ENCODE results near the gene OR51A7.
"Not testable (repeated sequence)": the region's sequence is repeated elsewhere in the genome, so short reads cannot be mapped to it uniquely, and the experiment has no call there.

The OR51A7 gene, protein sequence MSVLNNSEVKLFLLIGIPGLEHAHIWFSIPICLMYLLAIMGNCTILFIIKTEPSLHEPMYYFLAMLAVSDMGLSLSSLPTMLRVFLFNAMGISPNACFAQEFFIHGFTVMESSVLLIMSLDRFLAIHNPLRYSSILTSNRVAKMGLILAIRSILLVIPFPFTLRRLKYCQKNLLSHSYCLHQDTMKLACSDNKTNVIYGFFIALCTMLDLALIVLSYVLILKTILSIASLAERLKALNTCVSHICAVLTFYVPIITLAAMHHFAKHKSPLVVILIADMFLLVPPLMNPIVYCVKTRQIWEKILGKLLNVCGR

DNA sequence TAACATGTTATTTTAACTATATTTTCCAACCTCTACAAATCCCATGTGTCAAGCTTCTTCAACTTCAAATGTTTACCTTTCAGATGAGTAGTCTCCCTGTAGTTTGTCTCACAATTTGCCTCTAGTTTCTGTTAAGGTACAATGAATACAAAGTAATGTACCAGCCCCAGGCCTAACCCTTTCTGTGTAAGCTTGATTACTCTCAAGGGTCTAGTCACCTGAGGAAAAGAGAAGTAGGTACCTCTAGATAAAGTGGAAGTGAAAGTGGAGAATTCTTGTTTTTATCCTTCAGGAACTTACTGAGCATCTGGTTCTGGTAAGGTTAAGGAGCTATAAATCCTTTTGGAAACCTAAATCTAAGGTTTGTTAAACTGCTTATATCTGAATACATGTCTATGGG lies at the start of gene OR51A7:
Gene OR51A7 (plus strand): TSS at position 300 of the 400 bp plus-strand sequence. CDS start 3,587 bp downstream, outside the sequence.
- Mint-ChIP-seq H3K36me3 (ENCODE audit: low read depth) (no peaks in the 10 kb centered on the region), H3K27ac (no peak within 1 kb of the TSS), H3K9me3 (no peaks in the 10 kb centered on the region), H3K4me3 (no peak within 1 kb of the TSS), H3K4me1 (ENCODE audit: low read depth) (no peaks in the 10 kb centered on the region), H3K27me3 (ENCODE audit: low read depth) (no peaks in the 10 kb centered on the region)
- no peak for DNase-seq (ENCODE audit: low spot score)

DNA sequence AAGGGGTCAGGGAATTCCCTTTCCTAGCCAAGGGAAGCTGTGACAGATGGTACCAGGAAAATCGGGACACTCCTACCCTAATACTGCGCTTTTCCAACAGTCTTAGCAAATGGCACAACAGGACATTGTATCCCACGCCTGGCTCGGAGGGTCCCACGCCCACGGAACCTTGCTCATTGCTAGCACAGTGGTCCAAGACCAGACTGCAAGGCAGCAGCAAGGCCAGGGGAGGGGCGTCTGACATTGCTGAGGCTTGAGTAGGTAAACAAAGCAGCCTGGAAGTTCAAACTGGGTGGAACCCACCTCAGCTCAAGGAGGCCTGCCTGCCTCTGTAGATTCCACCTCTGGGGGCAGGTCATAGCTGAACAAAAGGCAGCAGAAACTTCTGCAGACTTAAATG lies 49.3 kb upstream of the OR51A7 start:
- not testable (repeated sequence) for H3K27ac Mint-ChIP-seq; H3K36me3 Mint-ChIP-seq (ENCODE audit: low read depth); H3K9me3 Mint-ChIP-seq; H3K4me1 Mint-ChIP-seq (ENCODE audit: low read depth); H3K27me3 Mint-ChIP-seq (ENCODE audit: low read depth); DNase-seq (ENCODE audit: low spot score); H3K4me3 Mint-ChIP-seq

DNA sequence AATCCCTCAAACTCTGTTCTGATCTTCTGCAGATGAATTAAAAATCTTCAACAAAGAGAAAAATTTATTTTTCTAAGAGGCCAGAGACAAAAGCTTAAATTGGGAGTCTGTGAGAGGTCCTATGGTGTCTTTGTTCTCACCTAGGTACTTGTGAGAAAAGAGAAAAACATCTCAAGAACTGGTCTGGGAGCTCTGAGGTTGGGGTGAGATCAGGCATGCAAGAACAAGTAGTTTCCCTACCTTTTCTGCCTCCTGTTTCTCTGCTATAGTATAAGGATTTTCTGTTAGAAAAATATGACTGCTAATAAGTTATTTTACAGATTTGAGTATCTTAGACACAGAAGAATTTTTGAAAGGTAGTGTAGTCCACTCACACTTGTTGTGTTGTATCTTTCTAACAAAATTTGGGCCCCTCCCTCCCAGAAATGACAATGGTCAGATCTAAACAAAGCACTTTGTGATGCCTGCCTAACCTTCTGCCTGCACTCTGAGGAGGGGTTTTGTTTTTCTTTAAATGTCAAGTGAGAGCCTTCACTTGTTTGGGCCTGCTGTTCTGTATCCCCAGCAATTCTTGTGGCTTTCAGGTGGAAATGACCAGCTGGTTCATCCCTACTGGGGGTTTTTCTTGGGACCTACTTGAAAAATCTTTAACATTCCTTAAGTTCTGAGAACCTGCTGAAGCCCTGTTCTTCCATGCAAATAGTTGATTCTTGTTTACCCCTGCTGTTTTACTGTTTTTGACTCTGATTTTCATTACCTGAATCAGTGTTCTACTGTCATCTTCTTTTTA lies 40.9 kb upstream of the OR51A7 start:
- no peaks in the 10 kb centered on the region for H3K9me3 Mint-ChIP-seq
- H3K4me3 Mint-ChIP-seq, result no peak overlapping the region
- no peaks in the 10 kb centered on the region for H3K27me3 Mint-ChIP-seq (ENCODE audit: low read depth)

DNA sequence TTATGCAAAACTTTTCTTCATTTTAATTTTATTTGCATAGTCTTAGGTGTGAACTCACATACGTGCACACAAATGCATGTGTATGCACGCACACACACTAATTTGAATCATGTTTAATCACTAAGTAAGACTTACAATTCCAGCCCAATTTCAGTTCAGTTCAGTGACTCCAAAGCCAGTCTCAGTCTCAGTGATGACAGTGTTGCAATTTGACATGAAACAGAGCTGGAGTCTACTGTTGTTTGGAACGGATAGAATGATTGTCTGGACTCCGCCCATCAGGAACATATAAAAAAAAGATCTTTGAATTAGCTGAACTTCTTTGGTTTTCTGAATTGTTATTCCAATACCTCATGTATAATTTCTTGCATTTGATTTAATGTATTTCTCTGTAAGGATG lies 39.7 kb upstream of the OR51A7 start:
- Mint-ChIP-seq H3K27ac (no peak overlapping the region), H3K4me1 (ENCODE audit: low read depth) (no peaks in the 10 kb centered on the region), H3K4me3 (no peak overlapping the region), H3K9me3 (no peaks in the 10 kb centered on the region), H3K36me3 (ENCODE audit: low read depth) (no peaks in the 10 kb centered on the region), H3K27me3 (ENCODE audit: low read depth) (no peaks in the 10 kb centered on the region)
- DNase-seq (ENCODE audit: low spot score), result no peak

More for the DNA sequence above, 40.9 kb upstream of the OR51A7 start:
- H3K4me1 Mint-ChIP-seq (ENCODE audit: low read depth), result no peaks in the 10 kb centered on the region
- no peaks in the 10 kb centered on the region for H3K36me3 Mint-ChIP-seq (ENCODE audit: low read depth)
- DNase-seq (ENCODE audit: low spot score), result no peak
- no peak overlapping the region for H3K27ac Mint-ChIP-seq

DNA sequence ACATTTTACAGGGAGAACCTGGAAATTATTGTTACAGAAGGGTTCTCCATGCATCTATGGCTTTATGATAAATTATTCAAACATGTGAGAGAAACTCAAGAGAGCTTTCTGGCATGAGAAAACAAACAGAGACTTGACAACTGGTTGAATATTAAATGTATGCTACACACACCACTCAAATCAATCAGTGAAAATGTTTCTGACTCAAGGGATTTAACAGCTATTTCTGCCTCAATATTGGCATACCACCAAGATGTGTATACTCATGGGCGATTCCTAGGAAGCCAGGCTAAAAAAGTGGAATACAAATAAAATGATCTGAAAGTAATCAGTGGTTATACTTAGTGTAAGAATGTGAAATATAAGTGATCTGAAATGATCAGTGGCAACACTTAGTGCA lies 37.7 kb upstream of the OR51A7 start:
- Mint-ChIP-seq H3K4me3 (no peak overlapping the region), H3K9me3 (no peaks in the 10 kb centered on the region), H3K4me1 (ENCODE audit: low read depth) (no peaks in the 10 kb centered on the region), H3K36me3 (ENCODE audit: low read depth) (no peaks in the 10 kb centered on the region), H3K27me3 (ENCODE audit: low read depth) (no peaks in the 10 kb centered on the region), H3K27ac (no peak overlapping the region)
- no peak for DNase-seq (ENCODE audit: low spot score)

DNA sequence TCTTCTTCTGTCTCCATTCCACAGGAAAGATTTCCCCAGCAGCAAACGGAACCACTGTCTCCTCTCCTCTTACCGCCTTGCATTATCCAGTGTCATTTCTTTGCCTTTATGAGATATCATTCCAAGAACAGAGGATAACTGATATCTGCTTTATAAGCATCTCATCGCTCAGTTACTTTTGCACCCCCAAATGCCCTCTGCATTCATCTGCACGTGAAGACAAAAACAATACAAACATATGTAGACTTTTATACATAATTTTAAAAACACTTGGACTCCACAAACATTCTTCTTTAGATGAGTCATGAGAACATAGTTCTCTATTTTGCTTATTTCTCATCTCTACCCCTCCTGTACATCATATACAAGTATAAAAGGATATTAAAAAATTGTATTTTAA lies 22.4 kb upstream of the OR51A7 start:
- no peaks in the 10 kb centered on the region for H3K9me3 Mint-ChIP-seq
- no peaks in the 10 kb centered on the region for H3K36me3 Mint-ChIP-seq (ENCODE audit: low read depth)
- H3K4me1 Mint-ChIP-seq (ENCODE audit: low read depth), result no peaks in the 10 kb centered on the region
- H3K4me3 Mint-ChIP-seq, result no peak overlapping the region
- no peak overlapping the region for H3K27ac Mint-ChIP-seq
- DNase-seq (ENCODE audit: low spot score), result no peak
- no peaks in the 10 kb centered on the region for H3K27me3 Mint-ChIP-seq (ENCODE audit: low read depth)

DNA sequence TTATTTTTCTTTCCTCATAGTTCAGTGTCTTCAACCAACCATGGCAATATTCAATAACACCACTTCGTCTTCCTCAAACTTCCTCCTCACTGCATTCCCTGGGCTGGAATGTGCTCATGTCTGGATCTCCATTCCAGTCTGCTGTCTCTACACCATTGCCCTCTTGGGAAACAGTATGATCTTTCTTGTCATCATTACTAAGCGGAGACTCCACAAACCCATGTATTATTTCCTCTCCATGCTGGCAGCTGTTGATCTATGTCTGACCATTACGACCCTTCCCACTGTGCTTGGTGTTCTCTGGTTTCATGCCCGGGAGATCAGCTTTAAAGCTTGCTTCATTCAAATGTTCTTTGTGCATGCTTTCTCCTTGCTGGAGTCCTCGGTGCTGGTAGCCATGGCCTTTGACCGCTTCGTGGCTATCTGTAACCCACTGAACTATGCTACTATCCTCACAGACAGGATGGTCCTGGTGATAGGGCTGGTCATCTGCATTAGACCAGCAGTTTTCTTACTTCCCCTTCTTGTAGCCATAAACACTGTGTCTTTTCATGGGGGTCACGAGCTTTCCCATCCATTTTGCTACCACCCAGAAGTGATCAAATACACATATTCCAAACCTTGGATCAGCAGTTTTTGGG lies 21.6 kb upstream of the OR51A7 start, which contains the start of gene OR51T1:
Gene OR51T1 (plus strand): TSS at position 41 of the 641 bp plus-strand sequence. CDS start 0 bp downstream, at position 41.
- Mint-ChIP-seq H3K36me3 (ENCODE audit: low read depth) (no peaks in the 10 kb centered on the region), H3K4me1 (ENCODE audit: low read depth) (no peaks in the 10 kb centered on the region), H3K4me3 (no peak within 1 kb of the TSS), H3K27ac (no peak within 1 kb of the TSS), H3K9me3 (no peaks in the 10 kb centered on the region), H3K27me3 (ENCODE audit: low read depth) (no peaks in the 10 kb centered on the region)
- DNase-seq (ENCODE audit: low spot score), result no peak

DNA sequence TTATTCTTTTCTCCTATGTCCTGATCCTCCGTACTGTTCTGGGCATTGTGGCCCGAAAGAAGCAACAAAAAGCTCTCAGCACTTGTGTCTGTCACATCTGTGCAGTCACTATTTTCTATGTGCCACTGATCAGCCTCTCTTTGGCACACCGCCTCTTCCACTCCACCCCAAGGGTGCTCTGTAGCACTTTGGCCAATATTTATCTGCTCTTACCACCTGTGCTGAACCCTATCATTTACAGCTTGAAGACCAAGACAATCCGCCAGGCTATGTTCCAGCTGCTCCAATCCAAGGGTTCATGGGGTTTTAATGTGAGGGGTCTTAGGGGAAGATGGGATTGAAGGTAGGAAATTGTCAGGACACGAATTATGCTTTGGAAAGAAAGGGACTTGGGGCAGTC lies 21.0 kb upstream of the OR51A7 start:
- Mint-ChIP-seq H3K27me3 (ENCODE audit: low read depth) (no peaks in the 10 kb centered on the region), H3K36me3 (ENCODE audit: low read depth) (no peaks in the 10 kb centered on the region), H3K4me1 (ENCODE audit: low read depth) (no peaks in the 10 kb centered on the region), H3K4me3 (no peak overlapping the region), H3K27ac (no peak overlapping the region), H3K9me3 (no peaks in the 10 kb centered on the region)
- DNase-seq (ENCODE audit: low spot score), result no peak

DNA sequence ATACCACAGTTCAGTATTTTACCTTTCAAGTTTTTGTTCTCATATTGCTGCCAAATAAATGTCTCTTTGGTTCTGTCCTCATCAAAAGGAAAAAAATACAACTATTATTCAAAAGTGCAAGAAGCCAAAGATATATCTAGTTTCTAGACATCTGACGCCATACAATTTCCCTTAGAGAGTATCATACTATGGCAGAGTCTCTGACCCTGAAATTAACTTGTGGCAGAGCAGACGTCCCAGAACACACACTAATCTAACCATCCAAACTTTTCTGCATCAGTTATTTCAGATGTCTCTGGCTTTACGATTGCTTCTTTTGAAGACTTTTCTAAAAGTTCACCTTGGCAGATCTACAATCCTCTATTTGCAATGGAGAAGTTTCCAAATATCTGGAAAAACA lies 19.2 kb upstream of the OR51A7 start:
- DNase-seq (ENCODE audit: low spot score), result no peak
- Mint-ChIP-seq H3K36me3 (ENCODE audit: low read depth) (no peaks in the 10 kb centered on the region), H3K27me3 (ENCODE audit: low read depth) (no peaks in the 10 kb centered on the region), H3K27ac (no peak overlapping the region), H3K4me3 (no peak overlapping the region), H3K4me1 (ENCODE audit: low read depth) (no peaks in the 10 kb centered on the region), H3K9me3 (no peaks in the 10 kb centered on the region)

DNA sequence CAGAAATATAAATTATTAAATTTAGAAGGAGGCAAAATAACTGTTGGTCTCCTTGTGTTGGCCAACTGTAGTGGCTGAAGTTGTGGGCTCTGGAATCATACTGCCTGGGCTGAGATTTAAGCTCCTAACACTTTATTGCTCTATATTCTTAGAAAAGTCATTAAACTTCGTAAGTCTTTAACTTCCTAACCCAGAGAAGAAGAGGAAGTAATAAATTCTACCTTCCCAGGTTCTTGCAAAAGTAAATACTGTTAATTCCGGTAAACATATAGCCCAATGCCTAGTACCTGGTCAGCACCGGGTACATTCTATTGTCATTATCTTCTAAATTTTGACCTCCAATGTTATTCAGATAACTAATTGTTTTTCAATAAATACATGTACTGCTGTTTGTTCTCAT lies 17.4 kb upstream of the OR51A7 start:
- Mint-ChIP-seq H3K27me3 (ENCODE audit: low read depth) (no peaks in the 10 kb centered on the region), H3K4me3 (no peak overlapping the region), H3K27ac (no peak overlapping the region), H3K9me3 (no peaks in the 10 kb centered on the region), H3K36me3 (ENCODE audit: low read depth) (no peaks in the 10 kb centered on the region), H3K4me1 (ENCODE audit: low read depth) (no peaks in the 10 kb centered on the region)
- no peak for DNase-seq (ENCODE audit: low spot score)

DNA sequence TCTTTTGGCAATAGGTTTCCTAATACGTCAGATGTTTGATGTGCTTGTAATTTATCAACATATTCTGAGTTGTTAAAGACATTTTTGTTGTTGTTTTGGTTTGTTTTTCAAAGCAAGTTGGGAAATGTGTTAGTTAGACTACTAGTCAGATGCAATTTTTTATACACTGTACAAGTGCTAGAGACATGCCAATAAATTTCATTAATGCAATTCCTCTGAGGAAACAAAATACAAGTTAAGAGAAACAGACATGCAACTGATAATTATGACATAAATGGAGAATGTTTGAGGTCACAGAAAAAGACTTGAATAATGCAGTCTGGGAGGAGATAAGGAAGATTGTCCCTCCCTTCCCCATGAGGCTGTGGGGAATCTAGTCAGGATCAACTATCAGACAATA lies 16.0 kb upstream of the OR51A7 start:
- DNase-seq (ENCODE audit: low spot score), result no peak
- Mint-ChIP-seq H3K4me3 (no peak overlapping the region), H3K4me1 (ENCODE audit: low read depth) (no peaks in the 10 kb centered on the region), H3K9me3 (no peaks in the 10 kb centered on the region), H3K27me3 (ENCODE audit: low read depth) (no peaks in the 10 kb centered on the region), H3K36me3 (ENCODE audit: low read depth) (no peaks in the 10 kb centered on the region), H3K27ac (no peak overlapping the region)

DNA sequence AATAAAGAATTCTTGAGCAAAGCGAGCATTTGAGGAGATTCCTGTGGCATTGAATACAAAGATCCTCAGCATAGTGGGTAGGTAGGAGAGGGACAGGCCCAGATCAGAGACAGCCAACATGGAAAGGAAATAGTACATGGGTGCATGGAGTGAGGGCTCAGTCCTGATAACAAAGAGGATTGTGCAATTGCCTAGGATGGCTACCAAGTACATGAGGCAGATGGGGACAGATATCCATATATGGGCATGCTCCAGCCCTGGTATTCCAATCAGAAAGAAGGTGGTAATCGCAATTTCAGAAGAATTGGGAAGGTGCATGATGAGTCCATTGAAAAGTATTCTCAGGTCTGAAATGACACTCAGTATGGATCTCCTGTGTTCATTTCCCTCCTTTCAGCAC lies 13.3 kb upstream of the OR51A7 start:
- H3K27ac Mint-ChIP-seq, result no peak overlapping the region
- H3K4me3 Mint-ChIP-seq, result no peak overlapping the region
- no peaks in the 10 kb centered on the region for H3K4me1 Mint-ChIP-seq (ENCODE audit: low read depth)
- no peak for DNase-seq (ENCODE audit: low spot score)
- no peaks in the 10 kb centered on the region for H3K27me3 Mint-ChIP-seq (ENCODE audit: low read depth)
- no peaks in the 10 kb centered on the region for H3K9me3 Mint-ChIP-seq
- no peaks in the 10 kb centered on the region for H3K36me3 Mint-ChIP-seq (ENCODE audit: low read depth)

DNA sequence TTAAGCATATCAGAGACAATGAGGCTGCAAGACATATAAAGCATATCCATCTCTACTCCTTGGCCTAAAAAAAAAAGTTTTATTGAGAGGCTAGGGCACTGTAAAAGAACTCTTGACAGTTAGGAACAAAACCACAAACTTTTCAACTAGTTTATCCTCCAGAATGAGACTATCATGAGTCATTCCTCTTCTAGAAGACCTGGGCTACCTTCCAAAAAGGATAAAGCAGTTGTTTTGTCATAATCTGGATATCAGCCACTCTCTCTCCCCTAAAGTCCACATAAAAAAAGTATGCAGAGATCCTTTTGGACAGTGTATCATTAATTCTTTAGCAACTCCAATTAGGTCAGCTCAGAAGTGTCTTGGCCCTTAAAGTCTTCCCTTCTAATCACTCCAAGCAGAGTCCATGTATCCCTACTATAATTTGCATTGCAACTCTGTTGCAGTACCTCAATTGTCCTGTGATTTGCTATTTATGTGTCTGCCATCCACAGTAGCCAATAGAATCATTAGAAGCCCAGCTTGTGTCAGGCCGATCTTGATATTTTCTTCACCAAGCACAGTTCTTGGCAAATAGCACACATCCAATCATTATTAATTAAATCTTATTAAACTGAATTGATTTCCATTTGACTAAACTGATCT lies 11.5 kb upstream of the OR51A7 start:
- H3K27ac Mint-ChIP-seq, result no peak overlapping the region
- no peak overlapping the region for H3K4me3 Mint-ChIP-seq
- peaks cover 2% of the 10 kb centered on the region for H3K27me3 Mint-ChIP-seq (ENCODE audit: low read depth)
- H3K4me1 Mint-ChIP-seq (ENCODE audit: low read depth), result no peaks in the 10 kb centered on the region
- no peak for DNase-seq (ENCODE audit: low spot score)
- H3K36me3 Mint-ChIP-seq (ENCODE audit: low read depth), result no peaks in the 10 kb centered on the region
- H3K9me3 Mint-ChIP-seq, result no peaks in the 10 kb centered on the region

DNA sequence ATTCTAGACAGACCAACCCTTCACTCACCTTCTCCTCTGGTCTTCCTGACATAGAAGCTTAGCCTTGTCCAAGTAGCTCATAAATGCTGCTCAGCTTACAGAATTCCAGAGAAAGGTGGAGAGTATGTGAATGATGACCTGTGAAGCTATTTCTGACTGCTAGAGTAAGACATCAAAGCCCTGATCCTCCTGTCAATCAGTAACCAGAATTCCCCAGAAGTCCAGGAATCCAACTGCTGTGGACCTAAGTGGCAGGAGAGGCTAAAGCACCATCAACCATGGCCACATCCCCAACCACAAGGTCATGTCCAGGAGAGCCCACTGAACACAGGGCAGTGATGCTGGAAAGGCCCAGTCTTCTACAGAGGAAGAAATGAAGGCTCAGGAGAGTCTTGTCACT lies 13.0 kb downstream of the OR51A7 start:
- Mint-ChIP-seq H3K4me1 (ENCODE audit: low read depth) (no peaks in the 10 kb centered on the region), H3K27ac (no peak overlapping the region), H3K36me3 (ENCODE audit: low read depth) (no peaks in the 10 kb centered on the region), H3K9me3 (no peaks in the 10 kb centered on the region), H3K4me3 (no peak overlapping the region), H3K27me3 (ENCODE audit: low read depth) (no peaks in the 10 kb centered on the region)
- DNase-seq (ENCODE audit: low spot score), result no peak

Data from T-helper 2 cell treated with Interferon-gamma antibody and Interleukin-4, amounts not matched to agents 5 μg/mL and 100 μg/mL, for 36 hours (primary cell).